SK-N-SH (cell line): ENCODE data around the gene GAS2L2. TPM values are rescaled to one million over a fixed set of nuclear protein-coding genes. Genes with fewer than 3 reads are reported as not detected.

Experiments used
- CTCF ChIA-PET: fragments of 300-600, 350-600 bp; formaldehyde crosslinking; extraction: SDS; loops from one replicate; lab custom pipeline; 2021; lab: Yijun Ruan, JAX
- POLR2A ChIA-PET: fragments of 350-600 bp; sonication (Branson Sonifier 250); formaldehyde crosslinking; extraction: SDS; loops from one replicate; lab custom pipeline; 2020; ENCODE audit warnings: antibody characterized with exemption, inconsistent platforms; lab: Yijun Ruan, JAX
- DNase-seq: peaks from one replicate; pipeline ENCODE4 v3.0.0; 2012
- H2AFZ ChIP-seq: fragments of 200-600 bp; sonication (generic); 2 replicates; pipeline ENCODE4 v1.8.1; 2016; ENCODE audit warnings: antibody characterized with exemption, mild to moderate bottlenecking, low read depth
- H3F3A ChIP-seq: fragments of 200-600 bp; sonication (generic); replicated peaks from 2 replicates; pipeline ENCODE3; 2016; ENCODE audit warnings: antibody characterized with exemption, mild to moderate bottlenecking; ENCODE audit not compliant: insufficient read depth
- H3K27ac ChIP-seq, 2 experiments: fragments of 200-500 bp in 1 of 2; fragments of 200-600 bp in 1 of 2; sonication (Bioruptor generic) in 1 of 2; sonication (generic), shearing (Covaris generic) in 1 of 2; 2 replicates each; pipeline versions ENCODE4 v1.5.1 to v1.6.1; 2014 to 2016; ENCODE audit warnings: low read depth in 2 of 2, inconsistent platforms in 1 of 2, low read length in 1 of 2, mild to moderate bottlenecking in 1 of 2, mixed read lengths in 1 of 2
- H3K27me3 ChIP-seq: fragments of 200-600 bp; sonication (generic), shearing (Covaris generic); 2 replicates; pipeline ENCODE4 v1.6.1; 2016; ENCODE audit warnings: mixed run types; ENCODE audit not compliant: insufficient read depth
- H3K36me3 ChIP-seq, 2 experiments: fragments of 200-500 bp in 1 of 2; fragments of 200-600 bp in 1 of 2; sonication (Bioruptor generic) in 1 of 2; sonication (generic) in 1 of 2; replicated peaks in 1 of 2; 2 replicates each; pipeline versions ENCODE3 to v1.5.1; 2014 to 2016; ENCODE audit warnings: low read length in 1 of 2, mild to moderate bottlenecking in 1 of 2; ENCODE audit not compliant: insufficient read depth in 2 of 2, control insufficient read depth in 1 of 2
- H3K4me1 ChIP-seq, 2 experiments: fragments of 200-500 bp in 1 of 2; fragments of 200-600 bp in 1 of 2; sonication (Bioruptor generic) in 1 of 2; sonication (generic), shearing (Covaris generic) in 1 of 2; 2 replicates each; pipeline versions ENCODE4 v1.5.1 to v1.6.1; 2014 to 2016; ENCODE audit warnings: low read depth in 1 of 2, low read length in 1 of 2, mixed run types in 1 of 2; ENCODE audit not compliant: insufficient read depth in 2 of 2, control insufficient read depth in 1 of 2
- H3K4me2 ChIP-seq: fragments of 200-600 bp; sonication (generic), shearing (Covaris generic); 2 replicates; pipeline ENCODE4 v1.6.1; 2017; ENCODE audit warnings: mixed run types
- H3K4me3 ChIP-seq, 2 experiments: fragments of 200-500 bp in 1 of 2; fragments of 200-600 bp in 1 of 2; sonication (Bioruptor generic) in 1 of 2; sonication (generic), shearing (Covaris generic) in 1 of 2; 2 replicates each; pipeline versions ENCODE4 v1.5.1 to v1.8.1; 2014 to 2016; ENCODE audit warnings: low read depth in 2 of 2, inconsistent platforms in 1 of 2, low read length in 1 of 2, mild to moderate bottlenecking in 1 of 2, mixed read lengths in 1 of 2, moderate library complexity in 1 of 2
- H3K79me2 ChIP-seq: fragments of 200-600 bp; sonication (generic); 2 replicates; pipeline ENCODE4 v1.8.1; 2017; ENCODE audit warnings: mild to moderate bottlenecking; ENCODE audit not compliant: insufficient read depth
- H3K9ac ChIP-seq: fragments of 200-600 bp; sonication (generic); 2 replicates; pipeline ENCODE4 v1.6.1; 2017; ENCODE audit warnings: mixed run types
- H3K9me2 ChIP-seq: fragments of 200-600 bp; sonication (generic); 2 replicates; pipeline ENCODE4 v1.6.1; 2017; ENCODE audit warnings: mixed run types
- H3K9me3 ChIP-seq: fragments of 200-600 bp; sonication (generic); 2 replicates; pipeline ENCODE4 v1.6.1; 2017; ENCODE audit warnings: mixed run types, mild to moderate bottlenecking, moderate library complexity
- H4K20me1 ChIP-seq: fragments of 200-600 bp; sonication (generic); 2 replicates; pipeline ENCODE4 v1.6.1; 2017; ENCODE audit warnings: mild to moderate bottlenecking, mixed run types; ENCODE audit not compliant: insufficient read depth
- ELF1 ChIP-seq: IDR thresholded peaks from 2 replicates; pipeline ENCODE4 v1.4.0; 2012
- GABPA ChIP-seq: IDR thresholded peaks from 2 replicates; pipeline ENCODE4 v1.4.0; 2012; ENCODE audit warnings: low read depth, mild to moderate bottlenecking
- JUND ChIP-seq: IDR thresholded peaks from 2 replicates; pipeline ENCODE4 v1.4.0; 2012
- NRF1 ChIP-seq: IDR thresholded peaks from 2 replicates; pipeline ENCODE4 v1.6.1; 2012; ENCODE audit warnings: low read depth, mild to moderate bottlenecking, low read length
- PBX3 ChIP-seq: IDR thresholded peaks from 2 replicates; pipeline ENCODE4; 2012
- RAD21 ChIP-seq: IDR thresholded peaks from 2 replicates; pipeline ENCODE4 v1.6.1; 2012; ENCODE audit warnings: mild to moderate bottlenecking, low read length
- SIN3A ChIP-seq: IDR thresholded peaks from 2 replicates; pipeline ENCODE4 v1.6.1; 2012; ENCODE audit warnings: low read depth, mild to moderate bottlenecking, low read length, moderate library complexity, borderline replicate concordance
- YY1 ChIP-seq: IDR thresholded peaks from 2 replicates; pipeline ENCODE4 v1.4.0; 2012; ENCODE audit warnings: low read depth, mild to moderate bottlenecking
- WGBS: methylation state at CpG from one replicate; pipeline ENCODE4 v1.1.6; 2017; ENCODE audit warnings: low lambda C conversion rate; 5-methylcytosine and 5-hydroxymethylcytosine counted together
- polyA plus RNA-seq, 3 experiments: library from polyadenylated mRNA; depleted of rRNA; stranded (reverse); fragments of >200 nt; gene quantifications; 2 replicates each; pipeline ENCODE4 v1.2.3, GENCODE V29; 2012

GAS2L2 gene
- polyA plus RNA-seq, 1 of the 3 experiments (the other 2 are of a cell fraction) = not detected

GRCh38 chr17:35701491-35701890 is 51.5 kb downstream of the GAS2L2 start:
- POLR2A ChIA-PET = no interaction called here
- CTCF ChIA-PET = interaction anchor here (1.0 kb wide), 1 partner anchor 62 kb away, joined by 3 read pairs; no protein-coding TSS in a partner anchor
- Histone ChIP-seq H3K36me3 (peaks cover 17 to 26% of the 10 kb centered on the region in 2 experiments), H3K79me2 (peaks cover 14% of the 10 kb centered on the region), H3K9ac (no peak overlapping the region), H4K20me1 (0 out of 2 replicates have a peak, but pooled peaks cover 4% of the 10 kb centered on the region), H3K4me3 (no peak overlapping the region), H3K9me2 (no peaks in the 10 kb centered on the region), H3K9me3 (no peaks in the 10 kb centered on the region), H3K4me2 (no peak overlapping the region), H3K27ac (no peak overlapping the region), H3F3A (no peaks in the 10 kb centered on the region), H2AFZ (no peak overlapping the region), H3K27me3 (no peaks in the 10 kb centered on the region), H3K4me1 (no peaks in the 10 kb centered on the region)
- WGBS = 97% methylated on average over 5 of the region's 5 CpGs
- no peak for DNase-seq
- no peak for TF ChIP-seq ELF1
- no peak for TF ChIP-seq RAD21
- no peak for TF ChIP-seq PBX3

DNA sequence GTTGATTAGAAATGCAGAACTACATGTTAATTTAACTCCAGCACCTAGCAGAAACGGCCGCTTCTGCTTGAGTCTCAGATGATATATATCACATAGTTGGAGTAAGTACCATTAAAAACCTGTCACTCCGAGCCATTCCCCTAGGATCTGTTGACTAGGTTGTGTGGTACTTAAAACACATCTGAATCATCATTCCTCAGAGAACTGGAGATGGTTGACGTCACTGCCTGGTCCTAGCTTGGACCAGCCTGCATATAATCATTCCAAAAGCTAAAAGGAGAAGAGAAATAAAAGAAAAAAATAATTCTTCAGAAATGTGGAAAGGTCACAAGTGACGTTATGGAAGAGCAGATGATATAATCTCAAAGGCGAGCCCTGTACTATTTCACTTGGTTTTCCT is 52.9 kb downstream of the GAS2L2 start:
- Histone ChIP-seq H3K9me3 (no peaks in the 10 kb centered on the region), H3F3A (no peaks in the 10 kb centered on the region), H3K9ac (no peak overlapping the region), H3K4me1 (no peaks in the 10 kb centered on the region), H2AFZ (no peak overlapping the region), H4K20me1 (0 out of 2 replicates have a peak, but pooled peaks cover 4% of the 10 kb centered on the region), H3K4me3 (no peak overlapping the region), H3K79me2 (peaks cover 14% of the 10 kb centered on the region), H3K36me3 (peaks cover 27 to 38% of the 10 kb centered on the region in 2 experiments), H3K9me2 (no peaks in the 10 kb centered on the region), H3K4me2 (no peak overlapping the region), H3K27ac (no peak overlapping the region), H3K27me3 (no peaks in the 10 kb centered on the region)
- ChIA-PET CTCF (interaction anchor here (0.7 kb wide), 1 partner anchor 81 kb away, joined by 3 read pairs; no protein-coding TSS in a partner anchor), POLR2A (no interaction called here)
- WGBS = 93% methylated on average over 6 of the region's 6 CpGs
- TF ChIP-seq NRF1 (no peak), JUND (no peak), YY1 (no peak), SIN3A (no peak)
- DNase-seq = no peak

DNA sequence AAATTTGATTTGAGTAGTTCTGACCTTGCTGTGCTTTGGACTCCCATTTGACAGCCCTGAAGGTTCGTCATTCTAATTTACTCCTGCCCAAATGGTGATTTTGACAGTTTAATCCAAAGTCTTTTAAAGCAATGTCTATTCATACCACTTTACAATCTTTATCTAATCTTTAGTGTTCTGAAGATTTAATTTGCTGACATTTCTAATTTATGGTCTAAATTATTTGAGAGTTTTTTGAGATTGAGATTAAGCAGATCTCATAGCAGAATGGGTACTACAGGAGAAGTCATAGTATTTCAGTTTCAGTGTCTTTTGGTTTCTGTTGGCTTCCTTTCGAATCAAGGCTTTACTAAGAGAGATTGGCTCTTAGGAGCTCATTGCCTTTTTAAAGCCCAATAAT is 54.2 kb downstream of the GAS2L2 start:
- peaks cover 14% of the 10 kb centered on the region for H3K79me2 ChIP-seq
- no peak overlapping the region for H3K27ac ChIP-seq
- 100% methylated on average over 2 of the region's 2 CpGs for WGBS
- H4K20me1 ChIP-seq = 0 out of 2 replicates have a peak, but pooled peaks cover 4% of the 10 kb centered on the region
- CTCF ChIA-PET = interaction anchor here (2.7 kb wide), 1 partner anchor 49 kb away, joined by 8 read pairs; no protein-coding TSS in a partner anchor
- POLR2A ChIA-PET = no interaction called here
- H3K9me3 ChIP-seq = no peaks in the 10 kb centered on the region
- no peak overlapping the region for H3K4me2 ChIP-seq
- H3K9ac ChIP-seq = no peak overlapping the region
- TF ChIP-seq GABPA = no peak
- no peaks in the 10 kb centered on the region for H3K27me3 ChIP-seq
- H2AFZ ChIP-seq = no peak overlapping the region
- H3F3A ChIP-seq = no peaks in the 10 kb centered on the region
- peaks cover 35 to 51% of the 10 kb centered on the region in 2 experiments for H3K36me3 ChIP-seq
- no peak for DNase-seq
- no peaks in the 10 kb centered on the region for H3K4me1 ChIP-seq
- H3K4me3 ChIP-seq = no peak overlapping the region
- no peaks in the 10 kb centered on the region for H3K9me2 ChIP-seq
